Keratinocyte (primary cell): ENCODE data around the gene KDR. TPM values are rescaled to one million over a fixed set of nuclear protein-coding genes. Genes with fewer than 3 reads are reported as not detected.

ENCODE experiments used
- DNase-seq: peaks from one replicate; pipeline ENCODE4 v3.0.0-alpha.2; 2011; ENCODE audit warnings: low read depth, missing footprints, low spot score
- FAIRE-seq: peaks from 2 replicates; lab custom pipeline; 2011; peaks lifted over from hg19 to GRCh38; lab: Jason Lieb, UNC
- H2AFZ ChIP-seq: 2 replicates; pipeline ENCODE4 v1.6.0; 2012; ENCODE audit warnings: low read length, control low read depth, inconsistent platforms; ENCODE audit not compliant: control insufficient read depth
- H3K27ac ChIP-seq: 2 replicates; pipeline ENCODE4 v1.5.1; 2011; ENCODE audit warnings: low read length; ENCODE audit not compliant: control insufficient read depth, insufficient read depth
- H3K27me3 ChIP-seq: 3 replicates; pipeline ENCODE4 v1.6.0; 2011; ENCODE audit warnings: low read length; ENCODE audit not compliant: control insufficient read depth, insufficient read depth; ENCODE audit errors: extremely low read depth
- H3K36me3 ChIP-seq, 2 experiments: 2 replicates in 1 of 2; 3 replicates in 1 of 2; pipeline ENCODE4 v1.5.1; 2011; ENCODE audit warnings: low read length in 2 of 2, mild to moderate bottlenecking in 1 of 2; ENCODE audit not compliant: control insufficient read depth in 2 of 2, insufficient read depth in 2 of 2; ENCODE audit errors: extremely low read depth in 1 of 2
- H3K4me1 ChIP-seq: 3 replicates; pipeline ENCODE4 v1.5.1; 2011; ENCODE audit warnings: low read length; ENCODE audit not compliant: control insufficient read depth, insufficient read depth; ENCODE audit errors: extremely low read depth
- H3K4me2 ChIP-seq: 3 replicates; pipeline ENCODE4 v1.6.0; 2011; ENCODE audit warnings: low read depth, low read length; ENCODE audit not compliant: control insufficient read depth, insufficient read depth; ENCODE audit errors: extremely low read depth
- H3K4me3 ChIP-seq, 3 experiments: fragments of 200-600 bp in 1 of 3; sonication (generic) in 1 of 3; 2 replicates in 2 of 3; 3 replicates in 1 of 3; pipeline ENCODE4 v1.5.1; 2011 to 2016; ENCODE audit warnings: low read length in 3 of 3, mild to moderate bottlenecking in 3 of 3, control low read depth in 2 of 3, inconsistent platforms in 1 of 3, low read depth in 1 of 3, mixed read lengths in 1 of 3, mixed run types in 1 of 3, moderate library complexity in 1 of 3; ENCODE audit not compliant: control insufficient read depth in 2 of 3, insufficient read depth in 2 of 3; ENCODE audit errors: extremely low read depth in 1 of 3
- H3K79me2 ChIP-seq: 2 replicates; pipeline ENCODE4 v1.6.0; 2012; ENCODE audit warnings: low read length; ENCODE audit not compliant: control insufficient read depth, insufficient read depth
- H3K9ac ChIP-seq: 3 replicates; pipeline ENCODE4 v1.6.0; 2011; ENCODE audit warnings: low read length; ENCODE audit not compliant: control insufficient read depth, insufficient read depth; ENCODE audit errors: extremely low read depth
- H3K9me1 ChIP-seq: 3 replicates; pipeline ENCODE4 v1.6.0; 2011; ENCODE audit warnings: low read length; ENCODE audit not compliant: control insufficient read depth, insufficient read depth; ENCODE audit errors: extremely low read depth
- H3K9me3 ChIP-seq: 2 replicates; pipeline ENCODE4 v1.5.1; 2012; ENCODE audit warnings: low read depth, low read length; ENCODE audit not compliant: control insufficient read depth
- H4K20me1 ChIP-seq: 3 replicates; pipeline ENCODE4 v1.6.0; 2011; ENCODE audit warnings: low read length; ENCODE audit not compliant: control insufficient read depth, insufficient read depth; ENCODE audit errors: extremely low read depth
- CTCF ChIP-seq, 3 experiments: IDR thresholded peaks in 1 of 3; conservative IDR thresholded peaks in 1 of 3; optimal IDR thresholded peaks in 1 of 3; 2 replicates in 2 of 3; 3 replicates in 1 of 3; pipeline versions ENCODE3 to v1.5.1; 2011; ENCODE audit warnings: low read length in 3 of 3, mild to moderate bottlenecking in 3 of 3, moderate library complexity in 2 of 3, control low read depth in 1 of 3, inconsistent platforms in 1 of 3; ENCODE audit not compliant: insufficient read depth in 2 of 3; ENCODE audit errors: extremely low read depth in 1 of 3
- EZH2 ChIP-seq: IDR thresholded peaks from one replicate; pipeline ENCODE4 v1.6.1; 2012; ENCODE audit warnings: inconsistent platforms, mild to moderate bottlenecking, low read length, moderate library complexity
- dilution Hi-C: fragments of 300-500 bp; cut with MboI; formaldehyde crosslinking; loops from one replicate; pipeline ENCODE4 v1.7.0; 2020; ENCODE audit warnings: low sequenced_read_pairs; ENCODE audit not compliant: extremely low pct_ligation_motif_present
- polyA plus RNA-seq, 5 experiments: library from polyadenylated mRNA; depleted of rRNA in 3 of 5; stranded (reverse) in 3 of 5; stranded (forward) in 1 of 5; unstranded in 1 of 5; fragments of >200 nt; gene quantifications; 1 replicate in 1 of 5; 2 replicates in 3 of 5; 3 replicates in 1 of 5; pipeline versions ENCODE4 v1.2.1 to v1.2.3, GENCODE V29; 2011 to 2012; ENCODE audit warnings: missing spikeins in 2 of 5, low read depth in 1 of 5, low replicate concordance in 1 of 5

Gene KDR
- polyA plus RNA-seq, 1 donor (not counting 4 experiments of a cell fraction or from before 2014, with no cell fraction given): not detected

- no peak overlapping the region for H3K9ac ChIP-seq
- H3K9me3 ChIP-seq: no peaks in the 10 kb centered on the region
- H4K20me1 ChIP-seq: no peaks in the 10 kb centered on the region
- no peak overlapping the region for H2AFZ ChIP-seq
- dilution Hi-C loops: no loop called here
- H3K4me1 ChIP-seq: no peaks in the 10 kb centered on the region
- no peaks in the 10 kb centered on the region for H3K36me3 ChIP-seq
- no peaks in the 10 kb centered on the region for H3K27me3 ChIP-seq
- no peak overlapping the region for H3K4me3 ChIP-seq
- no peak overlapping the region for H3K4me2 ChIP-seq
- no peak for DNase-seq
- H3K9me1 ChIP-seq: no peaks in the 10 kb centered on the region
- no peak for TF ChIP-seq CTCF (optimal IDR thresholded peaks at IDR 0.05 in 1 of 3, IDR thresholded peaks at IDR 0.05 in 1 of 3, conservative IDR thresholded peaks at IDR 0.05 in 1 of 3; ENCODE audit: extremely low read depth in 1 of 3, insufficient read depth in 2 of 3, low read length in 3 of 3)
- TF ChIP-seq EZH2: no peak
- no peak for FAIRE-seq
- H3K79me2 ChIP-seq: no peaks in the 10 kb centered on the region
- no peak overlapping the region for H3K27ac ChIP-seq
Measured at GRCh38 chr4:55096045-55096444, 29.4 kb downstream of the KDR start.

- FAIRE-seq: no peak
- dilution Hi-C loops: no loop called here
Measured at GRCh38 chr4:55092504-55092903, 32.9 kb downstream of the KDR start.

More at GRCh38 chr4:55092504-55092903, 32.9 kb downstream of the KDR start:
- Histone ChIP-seq H4K20me1 (no peaks in the 10 kb centered on the region), H3K79me2 (no peaks in the 10 kb centered on the region), H3K36me3 (no peaks in the 10 kb centered on the region), H3K27ac (no peak overlapping the region), H3K9ac (no peak overlapping the region), H3K9me1 (no peaks in the 10 kb centered on the region), H3K4me2 (no peak overlapping the region), H3K27me3 (peaks cover 1% of the 10 kb centered on the region), H3K4me3 (no peak overlapping the region), H3K9me3 (no peaks in the 10 kb centered on the region), H2AFZ (no peak overlapping the region), H3K4me1 (no peaks in the 10 kb centered on the region)
- TF ChIP-seq EZH2 (no peak), CTCF (optimal IDR thresholded peaks at IDR 0.05 in 1 of 3, IDR thresholded peaks at IDR 0.05 in 1 of 3, conservative IDR thresholded peaks at IDR 0.05 in 1 of 3; ENCODE audit: extremely low read depth in 1 of 3, insufficient read depth in 2 of 3, low read length in 3 of 3) (no peak)
- no peak for DNase-seq
